Neuronal stem cell (in vitro differentiated cells): ENCODE results near the gene CCND3. TPM values are rescaled to one million over a fixed set of nuclear protein-coding genes. Genes with fewer than 3 reads are reported as not detected.

Source experiments
- small RNA-seq: library from polyadenylated mRNA; stranded (forward); fragments of <200 nt; extraction: miRNeasy Mini kit (QIAGEN cat#:217004); gene quantifications from one replicate; pipeline ENCODE3, GENCODE V24; 2013; ENCODE audit not compliant: insufficient read depth

CCND3 gene

Small RNA genes within 50 kb of the gene (small RNA-seq; reads per million reads assigned to genes)
- not detected for gene RF00019
